Progenitor cell of endocrine pancreas (in vitro differentiated cells): ENCODE measurements around the gene SNED1. TPM values are rescaled to one million over a fixed set of nuclear protein-coding genes. Genes with fewer than 3 reads are reported as not detected.

Source experiments
- DNase-seq: peaks from one replicate; pipeline ENCODE4 v3.0.0; 2021; ENCODE audit warnings: low spot score; ENCODE audit not compliant: unreplicated experiment
- H3K27ac Mint-ChIP-seq: 2 replicates; pipeline ENCODE4 v1.8.0; 2021; ENCODE audit warnings: mild to moderate bottlenecking, moderate library complexity, mixed read lengths
- H3K27me3 Mint-ChIP-seq: 2 replicates; pipeline ENCODE4 v1.8.0; 2021; ENCODE audit warnings: mixed read lengths
- H3K36me3 Mint-ChIP-seq: 2 replicates; pipeline ENCODE4 v1.8.0; 2022; ENCODE audit warnings: mixed read lengths; ENCODE audit not compliant: insufficient read depth
- H3K4me1 Mint-ChIP-seq: 2 replicates; pipeline ENCODE4 v1.8.0; 2021; ENCODE audit warnings: low read depth, mixed read lengths
- H3K4me3 Mint-ChIP-seq: 2 replicates; pipeline ENCODE4 v1.8.0; 2021; ENCODE audit warnings: low read depth, mild to moderate bottlenecking, moderate library complexity, mixed read lengths
- H3K9me3 Mint-ChIP-seq: 2 replicates; pipeline ENCODE4 v1.8.0; 2021; ENCODE audit warnings: low read depth, mixed read lengths
- total RNA-seq: library from RNA; stranded (reverse); gene quantifications from 2 replicates; pipeline ENCODE4 v1.2.1, GENCODE V29; 2021
- TF ChIP-seq, protein P1 (sequence below): fragments of 200-600 bp; sonication (generic); IDR thresholded peaks from one replicate; pipeline ENCODE4 v1.5.0; 2021; ENCODE audit warnings: antibody characterized with exemption, mild to moderate bottlenecking; ENCODE audit not compliant: unreplicated experiment

SNED1 gene
- total RNA-seq, 1 donor from 2014 or later, result 2.2 TPM

DNA sequence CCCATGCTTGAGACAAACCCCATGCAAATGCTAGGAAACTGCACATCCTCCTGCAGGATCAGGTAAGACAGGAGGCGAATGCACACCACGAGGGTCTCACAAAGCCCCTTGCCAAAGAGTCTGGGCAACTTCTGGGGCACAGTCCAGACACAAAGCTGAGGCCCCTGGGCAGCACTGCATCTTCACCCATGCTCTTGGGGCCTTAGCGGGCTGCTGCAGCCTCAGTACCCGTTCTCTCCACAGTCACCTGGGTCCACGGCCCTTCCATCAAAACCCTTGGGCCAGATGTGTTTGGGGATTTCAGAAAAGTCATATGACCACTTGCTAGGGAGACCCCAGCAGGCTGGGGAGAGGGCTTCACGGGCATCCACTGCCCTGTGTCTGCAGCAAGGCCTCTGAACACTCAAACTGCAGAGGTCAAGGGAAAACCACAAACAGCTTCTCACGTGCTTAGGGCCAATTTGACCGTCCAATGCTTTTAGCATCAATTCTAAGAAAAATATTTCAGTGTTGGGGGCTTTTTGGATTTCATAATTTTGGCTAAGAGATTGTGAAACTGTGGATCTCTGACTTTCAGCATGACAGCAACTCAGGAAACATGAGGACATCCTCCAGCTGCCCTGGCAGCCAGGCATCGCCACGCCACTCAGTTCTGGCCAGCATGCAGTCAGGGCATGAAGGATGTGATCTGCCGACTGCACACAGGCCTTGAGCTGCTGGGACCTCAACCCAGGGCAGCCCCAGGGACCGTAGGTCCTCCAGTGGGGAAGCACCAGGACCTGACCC lies 130.9 kb downstream of the SNED1 start:
- Mint-ChIP-seq H3K4me1 (no peaks in the 10 kb centered on the region), H3K36me3 (peaks cover 3% of the 10 kb centered on the region)
- TF ChIP-seq, protein P1, sequence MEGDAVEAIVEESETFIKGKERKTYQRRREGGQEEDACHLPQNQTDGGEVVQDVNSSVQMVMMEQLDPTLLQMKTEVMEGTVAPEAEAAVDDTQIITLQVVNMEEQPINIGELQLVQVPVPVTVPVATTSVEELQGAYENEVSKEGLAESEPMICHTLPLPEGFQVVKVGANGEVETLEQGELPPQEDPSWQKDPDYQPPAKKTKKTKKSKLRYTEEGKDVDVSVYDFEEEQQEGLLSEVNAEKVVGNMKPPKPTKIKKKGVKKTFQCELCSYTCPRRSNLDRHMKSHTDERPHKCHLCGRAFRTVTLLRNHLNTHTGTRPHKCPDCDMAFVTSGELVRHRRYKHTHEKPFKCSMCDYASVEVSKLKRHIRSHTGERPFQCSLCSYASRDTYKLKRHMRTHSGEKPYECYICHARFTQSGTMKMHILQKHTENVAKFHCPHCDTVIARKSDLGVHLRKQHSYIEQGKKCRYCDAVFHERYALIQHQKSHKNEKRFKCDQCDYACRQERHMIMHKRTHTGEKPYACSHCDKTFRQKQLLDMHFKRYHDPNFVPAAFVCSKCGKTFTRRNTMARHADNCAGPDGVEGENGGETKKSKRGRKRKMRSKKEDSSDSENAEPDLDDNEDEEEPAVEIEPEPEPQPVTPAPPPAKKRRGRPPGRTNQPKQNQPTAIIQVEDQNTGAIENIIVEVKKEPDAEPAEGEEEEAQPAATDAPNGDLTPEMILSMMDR, result no peak

DNA sequence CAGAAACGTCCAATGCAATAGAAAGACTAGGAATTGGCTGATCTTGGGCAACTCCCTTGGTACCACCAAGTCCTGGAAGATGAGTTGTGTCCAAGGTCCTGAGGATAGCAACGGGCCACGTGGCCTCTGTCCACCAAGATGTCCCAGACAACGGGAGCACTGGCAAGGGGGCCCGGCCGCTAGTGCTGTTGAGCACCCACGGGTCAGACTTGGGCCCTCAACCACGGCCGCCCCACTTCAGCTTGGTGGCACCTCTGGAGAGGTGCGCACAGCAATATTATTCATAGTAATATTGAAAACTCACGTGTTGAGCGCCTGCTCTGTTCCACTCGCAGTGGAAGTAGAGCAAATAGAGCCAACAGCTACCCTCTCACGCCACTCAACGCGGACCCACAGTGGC lies 131.9 kb downstream of the SNED1 start:
- TF ChIP-seq, protein P1, result no peak
- H3K27ac Mint-ChIP-seq, result no peak overlapping the region
- H3K36me3 Mint-ChIP-seq, result peaks cover 3% of the 10 kb centered on the region
- no peak for DNase-seq
- H3K4me1 Mint-ChIP-seq, result no peaks in the 10 kb centered on the region
- no peaks in the 10 kb centered on the region for H3K27me3 Mint-ChIP-seq
- H3K9me3 Mint-ChIP-seq, result no peaks in the 10 kb centered on the region
- H3K4me3 Mint-ChIP-seq, result no peak overlapping the region

More for the DNA sequence above, 130.9 kb downstream of the SNED1 start:
- no peak for DNase-seq
- no peaks in the 10 kb centered on the region for H3K27me3 Mint-ChIP-seq
- H3K4me3 Mint-ChIP-seq, result no peak overlapping the region
- H3K27ac Mint-ChIP-seq, result no peak overlapping the region
- H3K9me3 Mint-ChIP-seq, result no peaks in the 10 kb centered on the region

DNA sequence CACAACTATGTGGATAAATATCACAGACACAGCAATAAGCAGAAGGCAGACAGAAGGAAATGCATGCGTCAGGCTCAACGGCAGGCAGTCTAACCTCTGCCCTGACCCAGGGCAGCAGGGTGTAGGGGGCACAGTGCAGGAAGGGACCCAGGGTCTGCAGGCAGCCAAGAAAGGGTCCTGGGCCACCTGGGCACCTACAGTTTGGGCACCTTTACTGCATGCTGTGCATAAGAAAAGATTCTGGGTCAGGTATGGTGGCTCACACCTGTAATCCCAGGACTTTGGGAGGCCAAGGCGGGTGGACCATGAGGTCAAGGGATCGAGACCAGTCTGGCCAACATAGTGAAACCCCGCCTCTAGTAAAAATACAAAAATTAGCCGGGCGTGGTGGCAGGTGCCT lies 133.1 kb downstream of the SNED1 start:
- TF ChIP-seq, protein P1, result no peak
- H3K4me1 Mint-ChIP-seq, result no peaks in the 10 kb centered on the region
- H3K36me3 Mint-ChIP-seq, result peaks cover 6% of the 10 kb centered on the region
- no peak overlapping the region for H3K4me3 Mint-ChIP-seq
- H3K27me3 Mint-ChIP-seq, result no peaks in the 10 kb centered on the region
- H3K27ac Mint-ChIP-seq, result no peak overlapping the region
- no peaks in the 10 kb centered on the region for H3K9me3 Mint-ChIP-seq
- no peak for DNase-seq

DNA sequence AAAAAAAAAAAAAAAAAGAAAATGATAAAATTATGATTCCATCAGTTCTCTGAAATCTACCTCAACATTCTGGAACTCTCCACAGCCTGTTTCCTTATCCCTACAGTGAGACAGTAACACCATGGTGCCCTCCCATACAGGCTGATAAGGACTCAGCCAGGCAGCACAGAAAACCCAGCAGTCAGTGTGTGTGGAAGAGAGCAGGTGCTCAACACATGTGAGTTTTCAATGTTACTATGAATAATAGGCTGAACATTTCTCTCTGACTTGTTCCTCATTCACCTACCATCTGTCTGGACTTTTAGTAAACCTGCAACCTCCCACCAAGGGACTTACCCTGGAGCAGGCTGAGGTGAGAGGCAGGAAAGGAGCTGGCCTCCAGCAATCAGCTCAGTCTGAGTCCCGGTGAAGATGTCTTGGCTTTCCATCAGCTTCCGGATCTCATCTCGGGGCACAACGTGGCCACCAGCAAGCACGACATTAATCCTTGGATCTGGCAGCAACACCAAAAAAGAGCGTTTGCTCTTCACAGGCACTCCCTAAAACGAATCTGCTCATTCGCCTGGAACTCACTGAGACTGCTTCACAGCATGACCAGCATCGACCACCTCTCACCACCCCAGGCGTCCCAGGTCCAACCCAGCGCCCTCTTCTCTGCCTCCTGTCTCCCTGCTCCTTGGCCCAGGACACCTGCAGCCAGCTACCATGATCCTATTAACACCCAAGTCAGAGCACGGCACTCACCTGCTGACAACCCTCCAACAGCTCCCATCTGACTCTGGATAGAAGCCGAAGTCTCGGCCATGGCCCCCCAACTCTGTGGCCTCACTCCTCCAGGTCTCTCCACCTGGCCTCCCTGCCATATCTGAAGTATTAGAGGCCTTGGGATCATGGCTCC lies 134.4 kb downstream of the SNED1 start:
- H3K27ac Mint-ChIP-seq, result no peak overlapping the region
- TF ChIP-seq, protein P1, result no peak
- no peaks in the 10 kb centered on the region for H3K4me1 Mint-ChIP-seq
- DNase-seq, result no peak
- H3K27me3 Mint-ChIP-seq, result no peaks in the 10 kb centered on the region
- H3K4me3 Mint-ChIP-seq, result no peak overlapping the region
- no peaks in the 10 kb centered on the region for H3K9me3 Mint-ChIP-seq
- peaks cover 6% of the 10 kb centered on the region for H3K36me3 Mint-ChIP-seq

GRCh38 chr2:241133436-241133820 lies 135.0 kb downstream of the SNED1 start:
- DNase-seq, result no peak
- Mint-ChIP-seq H3K27ac (no peak overlapping the region), H3K27me3 (no peaks in the 10 kb centered on the region), H3K4me3 (no peak overlapping the region), H3K9me3 (no peaks in the 10 kb centered on the region), H3K4me1 (no peaks in the 10 kb centered on the region), H3K36me3 (peaks cover 6% of the 10 kb centered on the region)
- TF ChIP-seq, protein P1, result no peak
